HEK293T (cell line): ENCODE measurements around the gene C2orf78.

Experiments used
- CTCF ChIA-PET: fragments of 350-600 bp; formaldehyde crosslinking; extraction: SDS; loops from one replicate; lab custom pipeline; 2021; ENCODE audit warnings: antibody characterized with exemption, inconsistent platforms; lab: Yijun Ruan, JAX
- POLR2A ChIA-PET: fragments of 350-600 bp; formaldehyde crosslinking; extraction: SDS; loops from one replicate; lab custom pipeline; 2020; ENCODE audit warnings: antibody characterized with exemption, inconsistent platforms; lab: Yijun Ruan, JAX
- DNase-seq: peaks from one replicate; pipeline ENCODE4 v3.0.0; 2012; ENCODE audit warnings: mixed read lengths; ENCODE audit errors: extremely low spot score
- ARNT ChIP-seq: fragments of 450-650 bp; IDR thresholded peaks from 2 replicates; pipeline ENCODE4 v1.6.1; 2017; ENCODE audit warnings: mild to moderate bottlenecking
- BHLHE40 ChIP-seq: fragments of 450-650 bp; IDR thresholded peaks from 2 replicates; pipeline ENCODE4 v1.6.1; 2016; ENCODE audit warnings: mild to moderate bottlenecking, moderate library complexity, borderline replicate concordance
- CTBP1 ChIP-seq: fragments of 450-650 bp; IDR thresholded peaks from 2 replicates; pipeline ENCODE4 v1.6.1; 2016; ENCODE audit warnings: borderline replicate concordance
- ELF4 ChIP-seq: fragments of 450-650 bp; IDR thresholded peaks from 2 replicates; pipeline ENCODE4 v1.6.1; 2017; ENCODE audit warnings: antibody characterized with exemption
- FOXA1 ChIP-seq: fragments of 450-650 bp; IDR thresholded peaks from 2 replicates; pipeline ENCODE4 v1.6.1; 2016; ENCODE audit warnings: mild to moderate bottlenecking
- FOXK2 ChIP-seq: fragments of 450-650 bp; IDR thresholded peaks from 2 replicates; pipeline ENCODE4 v1.6.1; 2016; ENCODE audit warnings: mild to moderate bottlenecking
- FOXM1 ChIP-seq: fragments of 450-650 bp; IDR thresholded peaks from 2 replicates; pipeline ENCODE4 v1.6.1; 2017; ENCODE audit warnings: mild to moderate bottlenecking, borderline replicate concordance
- HDGF ChIP-seq: fragments of 450-650 bp; IDR thresholded peaks from 2 replicates; pipeline ENCODE4 v1.6.1; 2017; ENCODE audit warnings: antibody characterized with exemption, borderline replicate concordance
- L3MBTL2 ChIP-seq: fragments of 450-650 bp; conservative IDR thresholded peaks from 2 replicates; pipeline ENCODE4 v1.6.1; 2016; ENCODE audit warnings: mild to moderate bottlenecking
- LEF1 ChIP-seq: fragments of 450-650 bp; IDR thresholded peaks from 2 replicates; pipeline ENCODE4 v1.6.1; 2017; ENCODE audit warnings: mild to moderate bottlenecking, borderline replicate concordance
- NFRKB ChIP-seq: fragments of 450-650 bp; IDR thresholded peaks from 2 replicates; pipeline ENCODE4 v1.6.1; 2016; ENCODE audit warnings: mild to moderate bottlenecking, moderate library complexity
- PKNOX1 ChIP-seq: fragments of 450-650 bp; IDR thresholded peaks from 2 replicates; pipeline ENCODE4 v1.6.1; 2016
- SP1 ChIP-seq: fragments of 450-650 bp; IDR thresholded peaks from 2 replicates; pipeline ENCODE4 v1.6.1; 2017
- SUZ12 ChIP-seq: fragments of 450-650 bp; IDR thresholded peaks from 2 replicates; pipeline ENCODE4 v1.6.1; 2016; ENCODE audit warnings: mild to moderate bottlenecking
- TARDBP ChIP-seq: fragments of 450-650 bp; IDR thresholded peaks from 2 replicates; pipeline ENCODE4 v1.6.1; 2016
- ZNF384 ChIP-seq: fragments of 450-650 bp; IDR thresholded peaks from 2 replicates; pipeline ENCODE4 v1.6.1; 2016

C2orf78 gene

GRCh38 chr2:73812635-73813034 is 28.7 kb downstream of the C2orf78 start:
- CTCF ChIA-PET: no interaction called here
- TF ChIP-seq LEF1 (no peak), FOXM1 (no peak), ZNF384 (no peak), L3MBTL2 (no peak), BHLHE40 (no peak), CTBP1 (no peak), SUZ12 (no peak), TARDBP (no peak), ELF4 (no peak), NFRKB (no peak), SP1 (no peak), FOXK2 (no peak), HDGF (no peak), PKNOX1 (no peak), FOXA1 (no peak), ARNT (no peak)

DNA sequence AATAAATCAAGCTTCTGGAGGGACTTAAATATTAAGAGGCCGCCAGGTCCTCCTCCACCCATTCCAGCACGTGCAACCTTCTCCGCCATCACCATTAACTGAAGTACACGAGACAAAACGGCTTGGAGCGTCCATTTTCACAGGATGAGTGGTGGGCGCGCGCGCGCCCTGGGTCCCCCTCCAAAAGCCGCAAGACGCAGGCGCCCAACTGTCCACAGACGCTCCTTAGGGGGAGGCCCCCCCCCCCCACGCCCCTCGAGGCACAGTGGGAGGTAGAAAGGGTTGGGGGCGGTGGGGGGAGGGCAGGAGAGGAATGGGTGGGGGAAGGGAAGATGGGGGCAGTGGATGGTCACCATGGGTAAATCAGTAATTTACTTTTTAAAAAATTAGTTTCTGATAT is 34.3 kb downstream of the C2orf78 start:
- ChIA-PET POLR2A (no interaction called here), CTCF (no interaction called here)
- no peak for DNase-seq
- TF ChIP-seq LEF1: no peak
- TF ChIP-seq SP1: no peak
- no peak for TF ChIP-seq CTBP1
- no peak for TF ChIP-seq BHLHE40
- no peak for TF ChIP-seq FOXA1
- TF ChIP-seq ZNF384: no peak
- no peak for TF ChIP-seq NFRKB
- TF ChIP-seq SUZ12: no peak
- no peak for TF ChIP-seq PKNOX1
- no peak for TF ChIP-seq ARNT
- no peak for TF ChIP-seq FOXM1
- no peak for TF ChIP-seq HDGF
- no peak for TF ChIP-seq FOXK2
- TF ChIP-seq ELF4: no peak
- TF ChIP-seq TARDBP: no peak
- no peak for TF ChIP-seq L3MBTL2

More at GRCh38 chr2:73812635-73813034, 28.7 kb downstream of the C2orf78 start:
- POLR2A ChIA-PET: interaction anchor here (1.3 kb wide), 1 partner anchor 16 kb away, joined by 4 read pairs; no protein-coding TSS in a partner anchor
- no peak for DNase-seq

- ChIA-PET CTCF (no interaction called here), POLR2A (no interaction called here)
- no peak for DNase-seq
- TF ChIP-seq PKNOX1 (no peak), FOXK2 (no peak), LEF1 (no peak), TARDBP (no peak), FOXA1 (no peak)
Observed at GRCh38 chr2:73821227-73821626, 37.2 kb downstream of the C2orf78 start.

DNA sequence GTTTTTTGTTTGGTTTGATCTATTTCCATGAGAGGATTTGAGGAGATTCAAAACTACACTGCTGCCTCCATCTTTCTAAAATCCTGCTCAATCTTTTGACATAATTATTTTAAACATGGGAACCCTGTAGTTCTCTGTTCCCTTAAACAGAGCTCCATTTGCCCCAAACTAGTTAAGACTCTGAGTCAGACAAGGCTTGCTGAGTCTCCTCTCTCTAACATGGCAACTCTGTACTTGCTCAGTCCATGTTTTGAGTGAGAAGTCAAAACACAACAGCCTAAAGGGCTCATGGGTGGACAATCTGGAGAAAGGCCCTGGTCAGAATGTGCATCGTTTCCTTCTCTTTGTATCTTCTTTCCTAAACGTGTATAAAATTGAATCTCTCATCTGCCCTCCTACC is 37.7 kb downstream of the C2orf78 start:
- DNase-seq: no peak
- TF ChIP-seq FOXK2: no peak
- no peak for TF ChIP-seq SP1
- TF ChIP-seq ARNT: no peak
- no peak for TF ChIP-seq LEF1
- no peak for TF ChIP-seq CTBP1
- no peak for TF ChIP-seq BHLHE40
- no peak for TF ChIP-seq ELF4
- POLR2A ChIA-PET: no interaction called here
- CTCF ChIA-PET: interaction anchor here (0.7 kb wide), 1 partner anchor 358 kb away, joined by 4 read pairs; no protein-coding TSS in a partner anchor

- TF ChIP-seq NFRKB (no peak), CTBP1 (no peak), FOXK2 (no peak), SUZ12 (no peak), TARDBP (no peak), ZNF384 (no peak), ARNT (no peak), SP1 (no peak), HDGF (no peak), ELF4 (no peak), FOXM1 (no peak), BHLHE40 (no peak), LEF1 (no peak)
- no peak for DNase-seq
- CTCF ChIA-PET: interaction anchor here (0.6 to 3.2 kb wide), 3 partner anchors 358 to 513 kb away, joined by 3 to 10 read pairs (median 4); no protein-coding TSS in a partner anchor
- POLR2A ChIA-PET: no interaction called here
Observed at GRCh38 chr2:73822276-73822675, 38.3 kb downstream of the C2orf78 start.

GRCh38 chr2:73822991-73823390 is 39.0 kb downstream of the C2orf78 start:
- POLR2A ChIA-PET: no interaction called here
- CTCF ChIA-PET: interaction anchor here (3.2 kb wide), 1 partner anchor 512 kb away, joined by 10 read pairs; no protein-coding TSS in a partner anchor
- DNase-seq: no peak
- no peak for TF ChIP-seq PKNOX1
- TF ChIP-seq ARNT: no peak
- TF ChIP-seq L3MBTL2: no peak
- TF ChIP-seq ELF4: no peak
- TF ChIP-seq FOXM1: no peak
- TF ChIP-seq HDGF: no peak
- no peak for TF ChIP-seq CTBP1
- TF ChIP-seq SUZ12: no peak
- no peak for TF ChIP-seq TARDBP
- TF ChIP-seq NFRKB: no peak
- no peak for TF ChIP-seq BHLHE40
